ENCODE measurements around the gene SPAG16.

DNA sequence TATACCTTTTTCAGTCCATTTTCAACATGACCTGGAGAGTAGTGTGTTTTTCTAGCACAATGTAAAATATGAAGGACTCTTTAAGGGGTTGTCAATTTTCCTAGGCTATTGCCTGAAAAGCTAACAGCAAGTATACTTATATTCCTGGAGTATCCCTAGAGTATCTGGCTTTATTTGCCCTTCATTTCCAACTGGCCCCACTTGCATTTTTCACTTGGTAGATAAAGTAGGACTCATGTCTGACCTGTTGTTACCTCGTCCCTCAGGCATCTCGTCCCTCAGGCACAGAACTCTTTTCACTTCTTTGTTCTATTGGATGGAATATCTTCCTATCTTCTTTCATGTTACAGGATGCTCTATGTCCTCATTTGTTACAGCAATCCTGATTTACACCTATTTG lies 69.2 kb downstream of the SPAG16 start:
- no peak for TF ChIP-seq POLR2A (IDR thresholded peaks at IDR 0.05)
- TF ChIP-seq, protein P1, sequence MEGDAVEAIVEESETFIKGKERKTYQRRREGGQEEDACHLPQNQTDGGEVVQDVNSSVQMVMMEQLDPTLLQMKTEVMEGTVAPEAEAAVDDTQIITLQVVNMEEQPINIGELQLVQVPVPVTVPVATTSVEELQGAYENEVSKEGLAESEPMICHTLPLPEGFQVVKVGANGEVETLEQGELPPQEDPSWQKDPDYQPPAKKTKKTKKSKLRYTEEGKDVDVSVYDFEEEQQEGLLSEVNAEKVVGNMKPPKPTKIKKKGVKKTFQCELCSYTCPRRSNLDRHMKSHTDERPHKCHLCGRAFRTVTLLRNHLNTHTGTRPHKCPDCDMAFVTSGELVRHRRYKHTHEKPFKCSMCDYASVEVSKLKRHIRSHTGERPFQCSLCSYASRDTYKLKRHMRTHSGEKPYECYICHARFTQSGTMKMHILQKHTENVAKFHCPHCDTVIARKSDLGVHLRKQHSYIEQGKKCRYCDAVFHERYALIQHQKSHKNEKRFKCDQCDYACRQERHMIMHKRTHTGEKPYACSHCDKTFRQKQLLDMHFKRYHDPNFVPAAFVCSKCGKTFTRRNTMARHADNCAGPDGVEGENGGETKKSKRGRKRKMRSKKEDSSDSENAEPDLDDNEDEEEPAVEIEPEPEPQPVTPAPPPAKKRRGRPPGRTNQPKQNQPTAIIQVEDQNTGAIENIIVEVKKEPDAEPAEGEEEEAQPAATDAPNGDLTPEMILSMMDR (IDR thresholded peaks at IDR 0.05 in 8 of 11, conservative IDR thresholded peaks at IDR 0.05 in 3 of 11) = no peak
- no peak for TF ChIP-seq POLR2AphosphoS5 (IDR thresholded peaks at IDR 0.05)

Measured in spleen (tissue), 7 donors.